ENCODE measurements around the gene TUBB4A.
"Not testable (repeated sequence)": the region's sequence is repeated elsewhere in the genome, so short reads cannot be mapped to it uniquely, and the experiment has no call there.

Gene TUBB4A

DNA sequence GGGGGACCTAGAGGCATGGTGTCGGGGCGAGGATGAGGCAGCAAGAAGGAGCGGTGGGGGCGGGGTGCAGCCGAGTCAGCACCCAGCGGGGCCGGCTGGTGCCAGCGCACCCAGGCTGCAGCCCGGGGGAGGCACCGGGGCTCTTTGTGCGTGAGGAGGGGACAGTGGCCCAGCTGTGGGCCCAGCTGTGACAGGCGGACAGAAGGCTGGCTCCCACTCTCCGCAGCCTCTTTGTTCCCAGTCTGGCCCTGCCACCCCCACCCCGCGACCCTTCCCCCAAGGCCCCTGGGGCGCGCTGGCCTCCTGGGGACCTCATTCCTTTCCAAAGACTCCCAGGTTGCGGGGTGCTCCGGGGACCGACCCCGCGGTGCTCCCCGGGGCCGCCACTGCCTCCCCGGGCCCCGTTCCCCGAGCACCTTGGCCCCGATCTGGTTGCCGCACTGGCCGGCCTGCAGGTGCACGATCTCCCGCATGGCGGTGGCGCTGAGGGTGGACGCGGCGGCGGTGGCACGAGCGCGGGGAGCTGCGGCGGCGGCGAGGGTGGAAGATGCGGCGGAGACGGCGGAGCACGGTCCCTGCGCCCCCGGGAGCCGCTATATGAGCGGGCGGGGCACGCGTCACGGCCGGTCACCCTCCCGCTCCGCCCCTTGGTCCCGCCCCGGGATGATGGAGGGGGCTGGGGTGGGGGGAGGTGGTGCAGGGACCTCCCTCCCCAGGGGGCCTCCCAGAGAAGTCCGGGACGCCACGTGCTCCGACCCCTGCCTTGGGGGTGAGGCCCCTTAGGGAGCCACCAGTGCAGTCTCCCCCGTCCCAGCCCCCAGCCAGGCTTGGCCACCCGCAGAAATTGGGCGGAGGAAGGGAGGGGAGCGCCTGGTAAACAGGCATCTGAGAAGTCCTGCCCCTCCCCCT lies at the start of gene TUBB4A:
TUBB4A (minus strand) TSS at position 570 of the 909 bp plus-strand sequence; CDS start at position 473, 97 bp downstream.
- Mint-ChIP-seq H3K4me3 (peak within 1 kb of the TSS; percentile 82), H3K27ac (peak within 1 kb of the TSS; percentile 49), H3K9me3 (no peaks in the 10 kb centered on the region), H3K27me3 (peaks cover 10% of the 10 kb centered on the region), H3K4me1 (peaks cover 3% of the 10 kb centered on the region), H3K36me3 (ENCODE audit: low read depth) (no peaks in the 10 kb centered on the region)
- DNase-seq (peak; percentile 64), ATAC-seq (peak; percentile 51)

DNA sequence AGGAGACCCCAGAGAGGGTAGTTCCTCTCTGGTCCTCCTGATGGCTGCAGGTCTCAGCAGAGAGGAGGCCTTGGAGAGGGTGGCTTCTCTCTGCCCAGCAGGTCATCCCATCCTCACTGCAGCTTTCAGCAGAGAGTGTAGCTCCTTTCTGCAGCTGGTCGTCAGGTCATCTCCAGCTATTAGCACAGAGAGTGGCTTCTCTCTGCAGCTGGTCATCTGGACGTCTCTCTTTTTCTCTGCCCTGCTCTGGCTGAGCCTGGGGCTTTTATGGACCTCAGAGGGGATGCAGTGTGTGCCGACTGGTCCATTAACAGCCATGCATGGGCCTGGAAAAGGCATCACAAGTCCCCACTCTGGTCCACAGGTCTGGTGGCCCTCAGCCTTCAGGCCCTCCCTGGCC lies 49.0 kb upstream of the TUBB4A start:
- DNase-seq (no peak), ATAC-seq (no peak)
- Mint-ChIP-seq H3K4me3 (no peak overlapping the region), H3K27me3 (peaks cover 2% of the 10 kb centered on the region), H3K27ac (no peak overlapping the region), H3K36me3 (ENCODE audit: low read depth) (no peaks in the 10 kb centered on the region), H3K9me3 (peaks cover 10% of the 10 kb centered on the region), H3K4me1 (peaks cover 19% of the 10 kb centered on the region)

DNA sequence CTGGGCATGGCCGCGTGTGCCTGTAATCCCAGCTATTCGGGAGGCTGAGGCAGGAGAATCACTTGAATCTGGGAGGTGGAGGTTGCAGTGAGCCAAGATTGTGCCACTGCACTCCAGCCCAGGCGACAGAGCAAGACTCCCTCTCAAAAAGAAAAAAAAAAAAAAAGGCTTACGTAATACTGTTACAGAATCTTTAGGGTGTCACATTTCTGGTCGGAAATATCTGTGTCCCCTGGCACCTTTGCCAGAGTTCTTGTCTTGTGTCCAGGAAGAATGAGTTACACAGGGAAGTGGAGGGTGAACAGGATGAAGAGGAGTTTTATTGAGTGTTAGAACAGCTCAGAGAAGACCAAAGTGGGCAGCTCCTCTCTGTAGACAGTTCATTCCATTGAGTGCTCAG lies 48.6 kb upstream of the TUBB4A start:
- H3K36me3 Mint-ChIP-seq (ENCODE audit: low read depth); H3K27me3 Mint-ChIP-seq; DNase-seq; H3K27ac Mint-ChIP-seq; H3K4me3 Mint-ChIP-seq; ATAC-seq: not testable (repeated sequence)
- Mint-ChIP-seq H3K4me1 (peaks cover 19% of the 10 kb centered on the region), H3K9me3 (peaks cover 10% of the 10 kb centered on the region)

GRCh38 chr19:6543866-6544347 lies 41.8 kb upstream of the TUBB4A start:
- Mint-ChIP-seq H3K4me3 (no peak overlapping the region), H3K27ac (no peak overlapping the region), H3K9me3 (peaks cover 10% of the 10 kb centered on the region), H3K4me1 (peaks cover 11% of the 10 kb centered on the region), H3K27me3 (peaks cover 4% of the 10 kb centered on the region), H3K36me3 (ENCODE audit: low read depth) (no peaks in the 10 kb centered on the region)
- peak; percentile 20 for ATAC-seq
- no peak for DNase-seq

DNA sequence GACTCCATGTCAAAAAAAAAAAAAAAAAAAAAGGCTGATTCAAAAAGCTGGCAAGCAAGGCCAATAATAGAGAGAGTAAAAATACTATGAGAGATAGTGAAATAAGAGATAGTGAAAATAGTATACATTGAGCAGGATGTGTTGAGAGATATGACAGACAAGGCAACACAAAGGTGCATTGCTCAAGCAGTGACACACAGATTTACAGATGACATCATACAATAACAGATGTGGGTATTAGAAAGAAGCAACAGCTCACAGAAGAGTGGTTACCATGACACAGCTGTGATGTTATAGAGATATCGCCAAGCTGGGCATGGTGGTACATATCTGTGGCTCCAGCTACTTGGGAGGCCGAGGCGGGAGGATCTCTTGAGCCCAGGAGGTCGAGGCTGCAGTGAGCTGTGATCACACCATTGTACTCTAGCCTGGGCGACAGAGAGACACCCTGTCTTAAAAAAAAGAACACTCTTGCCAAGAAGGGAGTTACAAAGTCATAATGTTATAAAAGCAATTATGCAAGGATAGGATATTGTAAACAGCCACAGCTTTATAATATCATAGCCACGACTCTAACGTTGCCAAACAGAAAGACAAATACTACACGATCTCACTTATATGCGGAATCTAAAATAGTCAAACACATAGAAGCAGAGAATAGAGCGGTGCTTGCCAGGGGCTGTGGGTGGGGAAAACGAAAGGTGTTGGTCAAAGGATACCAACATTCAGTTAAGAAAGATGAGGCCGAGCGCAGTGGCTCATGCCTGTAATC lies 39.0 kb upstream of the TUBB4A start:
- Mint-ChIP-seq H3K4me3 (no peak overlapping the region), H3K4me1 (peaks cover 21% of the 10 kb centered on the region), H3K9me3 (no peaks in the 10 kb centered on the region), H3K27me3 (peaks cover 2% of the 10 kb centered on the region), H3K36me3 (ENCODE audit: low read depth) (peaks cover 2% of the 10 kb centered on the region), H3K27ac (no peak overlapping the region)
- ATAC-seq: no peak
- DNase-seq: no peak

- H3K27ac Mint-ChIP-seq: no peak overlapping the region
Observed at GRCh38 chr19:6539514-6539913, 37.4 kb upstream of the TUBB4A start.

DNA sequence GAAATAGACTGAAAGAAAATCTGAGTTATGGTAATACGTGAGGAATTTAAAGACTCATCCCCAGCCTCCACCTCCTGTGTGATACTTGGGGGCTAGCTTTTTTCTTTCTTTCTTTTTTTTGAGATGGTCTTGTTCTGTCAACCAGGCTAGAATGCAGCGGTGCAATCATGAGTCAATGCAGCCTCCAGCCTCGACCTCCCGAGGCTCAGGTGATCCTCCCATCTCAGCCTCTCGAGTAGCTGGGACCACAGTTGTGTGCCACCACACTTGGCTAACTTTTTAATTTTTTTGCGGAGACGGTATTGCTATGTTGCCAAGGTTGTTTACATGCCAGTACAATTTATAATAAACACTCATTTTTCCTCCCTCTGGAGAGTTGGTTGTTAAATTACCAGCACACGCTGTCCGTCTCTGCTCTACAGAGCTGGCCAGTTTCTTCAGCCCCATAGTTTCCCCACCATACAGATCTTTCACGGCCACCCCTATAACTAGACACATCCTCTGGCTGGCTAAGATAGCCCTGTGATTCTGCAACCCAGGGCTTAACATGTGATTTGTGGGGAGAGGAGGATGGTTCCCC lies 33.5 kb upstream of the TUBB4A start:
- peaks cover 8% of the 10 kb centered on the region for H3K36me3 Mint-ChIP-seq (ENCODE audit: low read depth)
- ATAC-seq (no peak), DNase-seq (no peak)
- no peaks in the 10 kb centered on the region for H3K9me3 Mint-ChIP-seq
- H3K27me3 Mint-ChIP-seq: peaks cover 21% of the 10 kb centered on the region
- no peak overlapping the region for H3K4me3 Mint-ChIP-seq
- peak overlapping the region; percentile 83 for H3K27ac Mint-ChIP-seq
- H3K4me1 Mint-ChIP-seq: peaks cover 39% of the 10 kb centered on the region

More at GRCh38 chr19:6539514-6539913, 37.4 kb upstream of the TUBB4A start:
- Mint-ChIP-seq H3K4me3 (no peak overlapping the region), H3K36me3 (ENCODE audit: low read depth) (peaks cover 6% of the 10 kb centered on the region), H3K27me3 (peaks cover 2% of the 10 kb centered on the region), H3K4me1 (peaks cover 27% of the 10 kb centered on the region), H3K9me3 (no peaks in the 10 kb centered on the region)
- ATAC-seq: no peak
- DNase-seq: no peak

DNA sequence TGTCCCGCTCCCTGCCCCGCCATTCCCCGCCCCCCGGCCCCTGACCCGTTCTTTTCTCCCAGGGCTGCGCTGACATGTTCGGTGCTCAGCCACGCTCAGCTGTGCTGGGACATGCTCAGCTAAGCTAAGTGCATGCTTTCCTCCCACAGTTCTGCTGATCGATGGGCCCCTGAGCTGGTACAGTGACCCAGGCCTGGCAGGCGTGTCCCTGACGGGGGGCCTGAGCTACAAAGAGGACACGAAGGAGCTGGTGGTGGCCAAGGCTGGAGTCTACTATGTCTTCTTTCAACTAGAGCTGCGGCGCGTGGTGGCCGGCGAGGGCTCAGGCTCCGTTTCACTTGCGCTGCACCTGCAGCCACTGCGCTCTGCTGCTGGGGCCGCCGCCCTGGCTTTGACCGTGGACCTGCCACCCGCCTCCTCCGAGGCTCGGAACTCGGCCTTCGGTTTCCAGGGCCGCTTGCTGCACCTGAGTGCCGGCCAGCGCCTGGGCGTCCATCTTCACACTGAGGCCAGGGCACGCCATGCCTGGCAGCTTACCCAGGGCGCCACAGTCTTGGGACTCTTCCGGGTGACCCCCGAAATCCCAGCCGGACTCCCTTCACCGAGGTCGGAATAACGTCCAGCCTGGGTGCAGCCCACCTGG lies 32.5 kb upstream of the TUBB4A start:
- no peak for ATAC-seq
- Mint-ChIP-seq H3K4me1 (peaks cover 49% of the 10 kb centered on the region), H3K4me3 (no peak overlapping the region), H3K9me3 (no peaks in the 10 kb centered on the region), H3K27me3 (peaks cover 30% of the 10 kb centered on the region), H3K36me3 (ENCODE audit: low read depth) (peaks cover 8% of the 10 kb centered on the region), H3K27ac (no peak overlapping the region)
- DNase-seq: no peak

- peaks cover 35% of the 10 kb centered on the region for H3K27me3 Mint-ChIP-seq
- no peaks in the 10 kb centered on the region for H3K9me3 Mint-ChIP-seq
- DNase-seq (no peak), ATAC-seq (no peak)
- peaks cover 8% of the 10 kb centered on the region for H3K36me3 Mint-ChIP-seq (ENCODE audit: low read depth)
- H3K27ac Mint-ChIP-seq: no peak overlapping the region
- peaks cover 51% of the 10 kb centered on the region for H3K4me1 Mint-ChIP-seq
- no peak overlapping the region for H3K4me3 Mint-ChIP-seq
Observed at GRCh38 chr19:6533746-6534418, 31.8 kb upstream of the TUBB4A start.

GRCh38 chr19:6533000-6533328 lies 30.9 kb upstream of the TUBB4A start:
- peaks cover 55% of the 10 kb centered on the region for H3K4me1 Mint-ChIP-seq
- no peak for DNase-seq
- peak overlapping the region; percentile 78 for H3K4me3 Mint-ChIP-seq
- peaks cover 35% of the 10 kb centered on the region for H3K27me3 Mint-ChIP-seq
- no peak for ATAC-seq
- peaks cover 8% of the 10 kb centered on the region for H3K36me3 Mint-ChIP-seq (ENCODE audit: low read depth)
- H3K9me3 Mint-ChIP-seq: no peaks in the 10 kb centered on the region
- H3K27ac Mint-ChIP-seq: peak overlapping the region; percentile 59

GRCh38 chr19:6532244-6532999 lies 30.3 kb upstream of the TUBB4A start:
- peak overlapping the region; percentile 59 for H3K27ac Mint-ChIP-seq
- ATAC-seq (no peak), DNase-seq (peak; percentile 34)
- H3K27me3 Mint-ChIP-seq: peaks cover 35% of the 10 kb centered on the region
- H3K4me1 Mint-ChIP-seq: peaks cover 58% of the 10 kb centered on the region
- H3K9me3 Mint-ChIP-seq: no peaks in the 10 kb centered on the region
- H3K36me3 Mint-ChIP-seq (ENCODE audit: low read depth): peaks cover 8% of the 10 kb centered on the region
- peak overlapping the region; percentile 78 for H3K4me3 Mint-ChIP-seq

GRCh38 chr19:6531956-6532243 lies 29.8 kb upstream of the TUBB4A start:
- no peaks in the 10 kb centered on the region for H3K9me3 Mint-ChIP-seq
- DNase-seq: no peak
- peak overlapping the region; percentile 78 for H3K4me3 Mint-ChIP-seq
- H3K27me3 Mint-ChIP-seq: peaks cover 35% of the 10 kb centered on the region
- peaks cover 8% of the 10 kb centered on the region for H3K36me3 Mint-ChIP-seq (ENCODE audit: low read depth)
- H3K4me1 Mint-ChIP-seq: peaks cover 54% of the 10 kb centered on the region
- peak overlapping the region; percentile 59 for H3K27ac Mint-ChIP-seq
- ATAC-seq: no peak

DNA sequence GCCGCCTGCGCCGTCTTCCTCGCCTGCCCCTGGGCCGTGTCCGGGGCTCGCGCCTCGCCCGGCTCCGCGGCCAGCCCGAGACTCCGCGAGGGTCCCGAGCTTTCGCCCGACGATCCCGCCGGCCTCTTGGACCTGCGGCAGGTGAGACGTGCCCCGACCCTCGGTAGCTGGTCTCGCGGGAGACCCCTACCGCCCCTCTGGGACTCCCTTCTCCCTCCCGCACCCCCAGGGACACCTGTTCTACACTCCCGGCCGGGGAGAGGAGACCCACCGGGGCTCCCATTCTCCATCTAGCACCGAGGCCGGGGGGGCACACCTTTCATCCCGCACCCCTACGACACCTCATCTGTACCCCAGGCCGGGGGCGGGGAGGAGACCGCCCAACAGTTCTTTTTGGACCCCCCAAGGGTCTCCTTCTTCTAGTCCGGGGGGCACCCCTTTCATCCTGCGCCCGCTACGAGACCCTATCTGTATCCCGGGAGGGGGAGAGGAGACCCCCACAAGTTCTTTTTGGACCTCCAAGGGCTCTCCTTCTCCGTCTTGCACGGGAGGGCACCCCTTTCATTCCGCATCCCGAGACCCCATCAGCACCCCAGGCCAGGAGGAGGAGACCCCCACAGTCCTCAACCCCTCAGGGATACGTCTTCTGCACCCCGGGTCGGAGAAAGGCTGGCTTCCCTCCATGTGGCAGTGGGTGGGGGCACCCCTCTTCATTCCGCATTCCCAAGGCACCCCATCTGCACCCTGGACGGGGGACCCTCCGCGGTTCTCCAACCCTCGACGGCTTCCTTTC lies 29.2 kb upstream of the TUBB4A start:
- no peaks in the 10 kb centered on the region for H3K9me3 Mint-ChIP-seq
- ATAC-seq (peak; percentile 8), DNase-seq (no peak)
- H3K4me3 Mint-ChIP-seq: peak overlapping the region; percentile 78
- peaks cover 49% of the 10 kb centered on the region for H3K4me1 Mint-ChIP-seq
- peaks cover 35% of the 10 kb centered on the region for H3K27me3 Mint-ChIP-seq
- H3K27ac Mint-ChIP-seq: peak overlapping the region; percentile 59
- peaks cover 8% of the 10 kb centered on the region for H3K36me3 Mint-ChIP-seq (ENCODE audit: low read depth)

All from activated naive CD8-positive, alpha-beta T cell treated with anti-CD3 and anti-CD28 coated beads, Interleukin-2, amount 50 U/mL, for 24 hours (primary cell).